ENCODE measurements around the gene MYO1C. TPM values are rescaled to one million over a fixed set of nuclear protein-coding genes. Genes with fewer than 3 reads are reported as not detected.
"Not testable (repeated sequence)": the region's sequence is repeated elsewhere in the genome, so short reads cannot be mapped to it uniquely, and the experiment has no call there.

MYO1C gene
- total and polyA plus RNA-seq, 12 donors: 11.6 to 103 (median 71.3) TPM

DNA sequence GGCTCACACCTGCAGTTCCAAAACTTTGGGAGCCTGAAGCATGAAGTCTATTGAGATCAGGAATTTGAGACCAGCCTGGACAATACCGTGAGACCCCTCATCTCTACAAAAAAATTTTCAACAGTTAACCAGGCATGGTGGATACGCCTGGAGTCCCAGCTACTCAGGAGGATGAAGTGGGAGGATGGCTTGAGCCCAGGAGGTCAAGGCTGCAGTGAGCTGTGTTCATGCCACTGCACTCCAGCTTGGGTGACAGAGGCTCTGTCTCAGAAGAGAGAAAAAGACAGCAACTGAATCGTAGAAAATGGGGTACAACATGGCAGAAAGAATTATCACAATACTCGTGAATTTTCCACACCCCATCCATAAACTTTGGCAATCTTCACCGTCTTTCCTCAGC is 39.6 kb downstream of the MYO1C start:
- peak in 3 of 7 donors; percentile 46 to 66 (median 65) for DNase-seq
- no peak overlapping the region for H3K4me3 ChIP-seq
- WGBS, 4 donors: 37 to 48% (median 45%) methylated on average over 5 of the region's 5 CpGs
- no peaks in the 10 kb centered on the region for H3K36me3 ChIP-seq (replicated peaks in 1 of 2)
- no peaks in the 10 kb centered on the region for H3K9me3 ChIP-seq (replicated peaks in 1 of 3)
- no peaks in the 10 kb centered on the region for H3K27me3 ChIP-seq
- intact Hi-C loops (cut with DNase I): loop anchor here in 1 of 2 donors (10.0 kb wide), 1 partner anchor 88 kb away; no protein-coding TSS in a partner anchor
- peaks cover 24 to 40% of the 10 kb centered on the region in 2 donors for H3K4me1 ChIP-seq (replicated peaks in 1 of 2)
- H3K27ac ChIP-seq: peak overlapping the region in 3 of 5 donors; percentile 3 to 47 (median 7)
- TF ChIP-seq, protein P1, sequence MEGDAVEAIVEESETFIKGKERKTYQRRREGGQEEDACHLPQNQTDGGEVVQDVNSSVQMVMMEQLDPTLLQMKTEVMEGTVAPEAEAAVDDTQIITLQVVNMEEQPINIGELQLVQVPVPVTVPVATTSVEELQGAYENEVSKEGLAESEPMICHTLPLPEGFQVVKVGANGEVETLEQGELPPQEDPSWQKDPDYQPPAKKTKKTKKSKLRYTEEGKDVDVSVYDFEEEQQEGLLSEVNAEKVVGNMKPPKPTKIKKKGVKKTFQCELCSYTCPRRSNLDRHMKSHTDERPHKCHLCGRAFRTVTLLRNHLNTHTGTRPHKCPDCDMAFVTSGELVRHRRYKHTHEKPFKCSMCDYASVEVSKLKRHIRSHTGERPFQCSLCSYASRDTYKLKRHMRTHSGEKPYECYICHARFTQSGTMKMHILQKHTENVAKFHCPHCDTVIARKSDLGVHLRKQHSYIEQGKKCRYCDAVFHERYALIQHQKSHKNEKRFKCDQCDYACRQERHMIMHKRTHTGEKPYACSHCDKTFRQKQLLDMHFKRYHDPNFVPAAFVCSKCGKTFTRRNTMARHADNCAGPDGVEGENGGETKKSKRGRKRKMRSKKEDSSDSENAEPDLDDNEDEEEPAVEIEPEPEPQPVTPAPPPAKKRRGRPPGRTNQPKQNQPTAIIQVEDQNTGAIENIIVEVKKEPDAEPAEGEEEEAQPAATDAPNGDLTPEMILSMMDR (IDR thresholded peaks at IDR 0.05): no peak

DNA sequence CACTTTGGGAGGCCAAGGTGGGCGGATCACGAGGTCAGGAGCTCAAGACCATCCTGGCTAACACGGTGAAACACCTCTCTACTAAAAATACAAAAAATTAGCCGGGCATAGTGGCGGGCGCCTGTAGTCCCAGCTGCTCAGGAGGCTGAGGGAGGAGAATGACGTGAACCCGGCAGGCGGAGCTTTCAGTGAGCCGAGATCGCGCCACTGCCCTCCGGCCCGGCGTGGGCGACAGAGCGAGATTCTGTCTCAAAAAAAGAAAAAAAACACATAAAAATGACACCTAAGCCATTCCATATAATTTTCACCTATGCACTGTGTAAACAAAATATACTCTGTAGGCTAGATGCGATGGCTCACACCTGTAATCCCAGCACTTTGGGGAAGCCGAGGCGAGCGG is 42.2 kb downstream of the MYO1C start:
- not testable (repeated sequence) for DNase-seq; H3K36me3 ChIP-seq (replicated peaks in 1 of 2); H3K4me3 ChIP-seq; H3K9me3 ChIP-seq (replicated peaks in 1 of 3); H3K27me3 ChIP-seq; H3K27ac ChIP-seq
- 92 to 96% (median 95%) methylated on average over 21 of the region's 21 CpGs for WGBS, 4 donors
- peaks cover 24 to 34% of the 10 kb centered on the region in 2 donors for H3K4me1 ChIP-seq (replicated peaks in 1 of 2)
- intact Hi-C loops (cut with DNase I): loop anchor here in 1 of 2 donors (10.0 kb wide), 1 partner anchor 85 kb away; no protein-coding TSS in a partner anchor

DNA sequence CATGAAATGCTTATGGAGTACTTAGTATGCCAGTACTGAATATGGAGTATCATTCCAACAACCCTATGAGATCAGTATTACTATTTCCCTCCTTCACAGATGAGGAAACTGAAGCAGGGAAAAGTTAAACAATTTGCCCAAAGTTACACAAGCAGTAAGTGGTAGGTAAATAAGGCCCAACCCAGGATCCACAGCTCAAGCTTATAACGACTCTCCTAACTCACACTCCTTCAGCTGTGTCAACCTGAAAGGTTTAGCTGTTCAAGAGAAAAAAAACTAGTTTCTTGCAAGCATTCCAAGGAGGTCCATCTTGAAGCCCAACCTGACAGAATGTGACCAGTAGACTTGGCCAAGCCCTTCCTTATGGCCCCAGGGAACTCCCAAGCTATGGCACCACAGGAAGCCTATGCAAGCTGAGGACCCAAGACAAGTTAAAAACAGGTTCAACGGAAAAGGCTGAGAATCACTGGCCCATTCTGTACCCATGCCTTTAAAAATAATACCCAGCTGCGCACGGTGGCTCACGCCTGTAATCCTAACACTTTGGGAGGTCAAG is 43.0 kb downstream of the MYO1C start:
- no peak overlapping the region for H3K27ac ChIP-seq
- H3K9me3 ChIP-seq (replicated peaks in 1 of 3): no peaks in the 10 kb centered on the region
- peaks cover 19 to 27% of the 10 kb centered on the region in 2 donors for H3K4me1 ChIP-seq (replicated peaks in 1 of 2)
- no peak overlapping the region for H3K4me3 ChIP-seq
- H3K36me3 ChIP-seq (replicated peaks in 1 of 2): no peaks in the 10 kb centered on the region
- no peak for TF ChIP-seq POLR2A (IDR thresholded peaks at IDR 0.05)
- TF ChIP-seq, protein P1 (IDR thresholded peaks at IDR 0.05): no peak
- H3K27me3 ChIP-seq: no peaks in the 10 kb centered on the region
- intact Hi-C loops (cut with DNase I): no loop called here
- 86 to 94% (median 89%) methylated on average over 5 of the region's 5 CpGs for WGBS, 4 donors
- no peak for DNase-seq

DNA sequence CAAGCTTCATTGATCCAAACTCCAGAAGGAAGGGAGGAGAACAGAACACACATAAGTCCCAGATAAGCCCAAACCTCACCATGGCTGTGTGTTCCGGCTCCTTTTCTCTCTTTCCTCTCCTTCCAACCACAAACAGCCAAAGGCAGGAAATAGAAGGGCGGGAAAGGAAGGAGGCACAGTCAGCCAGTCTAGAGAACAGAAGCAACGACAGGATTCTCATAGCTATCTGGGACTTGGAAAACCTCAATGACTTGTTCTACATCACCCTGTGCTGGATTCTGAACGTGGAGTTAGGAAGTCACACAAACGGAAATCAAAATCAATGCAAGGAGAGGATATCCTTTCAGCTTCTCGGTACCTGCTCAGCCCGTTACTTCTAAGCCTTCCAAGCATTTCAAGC is 45.4 kb downstream of the MYO1C start:
- DNase-seq: peak in 1 of 7 donors; percentile 16
- Histone ChIP-seq H3K4me3 (no peak overlapping the region), H3K27ac (peak overlapping the region in 2 of 5 donors; percentile 44 to 49), H3K4me1 (replicated peaks in 1 of 2) (peaks cover 0 to 2% of the 10 kb centered on the region in 2 donors), H3K27me3 (no peaks in the 10 kb centered on the region), H3K9me3 (replicated peaks in 1 of 3) (no peaks in the 10 kb centered on the region), H3K36me3 (replicated peaks in 1 of 2) (no peaks in the 10 kb centered on the region)
- no peak for TF ChIP-seq POLR2A (IDR thresholded peaks at IDR 0.05)
- TF ChIP-seq, protein P1 (IDR thresholded peaks at IDR 0.05): no peak
- WGBS, 4 donors: 56 to 75% (median 66%) methylated on average over 7 of the region's 7 CpGs
- intact Hi-C loops (cut with DNase I): no loop called here

DNA sequence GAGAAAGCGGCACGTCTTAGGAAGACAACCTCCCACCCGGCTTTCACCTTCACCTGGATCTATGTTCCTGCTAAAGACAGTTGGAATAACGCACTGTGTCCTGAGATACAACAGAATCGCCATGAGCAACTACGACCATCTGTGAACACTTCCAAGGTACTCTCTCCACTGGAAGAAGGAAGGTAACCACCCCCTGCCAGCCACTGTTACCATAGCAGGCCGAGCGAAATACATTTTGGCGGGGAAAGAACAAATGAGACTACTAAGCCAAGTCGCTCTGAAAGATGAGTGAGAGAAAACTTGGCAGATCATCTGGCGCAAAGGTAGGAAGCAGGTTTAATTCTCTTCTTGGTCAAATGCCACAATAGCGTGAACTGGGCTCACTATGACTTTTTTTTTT is 46.3 kb downstream of the MYO1C start:
- no peaks in the 10 kb centered on the region for H3K36me3 ChIP-seq (replicated peaks in 1 of 2)
- intact Hi-C loops (cut with DNase I): no loop called here

DNA sequence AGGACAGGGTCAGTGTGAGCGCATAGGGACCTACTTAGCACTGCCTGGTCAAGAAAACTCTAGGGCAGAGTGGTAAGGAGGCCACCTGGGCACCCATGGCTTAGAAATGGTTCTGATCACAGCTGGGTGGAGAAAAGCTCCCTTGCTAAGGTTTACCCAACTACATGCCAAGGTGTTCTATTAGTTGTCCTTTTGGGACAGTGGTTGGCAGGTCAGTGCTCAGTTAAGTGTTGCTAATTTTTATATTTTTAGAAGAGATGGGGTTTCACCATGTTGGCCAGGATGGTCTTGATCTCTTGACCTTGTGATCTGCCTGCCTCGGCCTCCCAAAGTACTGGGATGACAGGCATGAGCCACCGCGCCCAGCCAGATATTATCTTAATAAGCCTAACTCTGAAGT is 46.8 kb downstream of the MYO1C start:
- H3K36me3 ChIP-seq (replicated peaks in 1 of 2); H3K4me3 ChIP-seq; H3K9me3 ChIP-seq (replicated peaks in 1 of 3); H3K27me3 ChIP-seq; intact Hi-C loops (cut with DNase I); H3K27ac ChIP-seq; H3K4me1 ChIP-seq (replicated peaks in 1 of 2); DNase-seq: not testable (repeated sequence)
- WGBS, 4 donors: 77 to 91% (median 90%) methylated on average over 4 of the region's 4 CpGs

More for the DNA sequence above, 46.3 kb downstream of the MYO1C start:
- Histone ChIP-seq H3K4me3 (no peak overlapping the region), H3K4me1 (replicated peaks in 1 of 2) (no peaks in the 10 kb centered on the region), H3K27ac (no peak overlapping the region), H3K27me3 (no peaks in the 10 kb centered on the region), H3K9me3 (replicated peaks in 1 of 3) (no peaks in the 10 kb centered on the region)
- DNase-seq: no peak
- 93 to 97% (median 97%) methylated on average over 12 of the region's 12 CpGs for WGBS, 4 donors
- TF ChIP-seq, protein P1 (IDR thresholded peaks at IDR 0.05): no peak
- TF ChIP-seq POLR2A (IDR thresholded peaks at IDR 0.05): no peak

DNA sequence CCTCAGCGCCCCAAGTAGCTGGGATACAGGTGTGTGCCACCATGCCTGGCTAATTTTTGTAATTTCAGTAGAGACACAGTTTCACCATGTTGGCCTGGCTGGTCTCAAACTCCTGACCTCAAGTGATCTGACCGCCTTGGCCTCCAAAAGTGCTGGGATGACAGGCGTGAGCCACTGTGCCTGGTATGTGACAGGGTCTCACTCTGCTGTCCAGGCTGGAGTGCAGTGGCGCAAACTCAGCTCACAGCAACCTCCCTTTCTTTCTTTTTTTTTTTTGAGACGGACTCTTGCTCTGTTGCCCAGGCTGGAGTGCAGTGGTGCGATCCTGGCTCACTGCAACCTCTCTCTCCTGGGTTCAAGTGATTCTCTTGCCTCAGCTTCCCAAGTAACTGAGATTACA is 49.8 kb downstream of the MYO1C start:
- 90 to 99% (median 92%) methylated on average over 6 of the region's 6 CpGs for WGBS, 4 donors
- H3K36me3 ChIP-seq (replicated peaks in 1 of 2); H3K27ac ChIP-seq; H3K9me3 ChIP-seq (replicated peaks in 1 of 3); H3K4me3 ChIP-seq; H3K27me3 ChIP-seq; DNase-seq; intact Hi-C loops (cut with DNase I): not testable (repeated sequence)
- peaks cover 11 to 14% of the 10 kb centered on the region in 2 donors for H3K4me1 ChIP-seq (replicated peaks in 1 of 2)
